ENCODE measurements around the gene ST6GAL1.
"Not testable (repeated sequence)": the region's sequence is repeated elsewhere in the genome, so short reads cannot be mapped to it uniquely, and the experiment has no call there.

Gene ST6GAL1

GRCh38 chr3:186963636-186964035, 33.3 kb downstream of the ST6GAL1 start:
- TF ChIP-seq CTCF (conservative IDR thresholded peaks at IDR 0.05), result no peak
- no peak overlapping the region for H3K27ac ChIP-seq

- no peak for TF ChIP-seq CTCF (conservative IDR thresholded peaks at IDR 0.05)
- no peak overlapping the region for H3K27ac ChIP-seq
These were observed 33.7 kb downstream of the ST6GAL1 start for GRCh38 chr3:186964071-186964470.

- H3K27ac ChIP-seq, result no peak overlapping the region
- TF ChIP-seq CTCF (conservative IDR thresholded peaks at IDR 0.05), result no peak
These were observed 34.3 kb downstream of the ST6GAL1 start for GRCh38 chr3:186964616-186965015.

GRCh38 chr3:186965141-186965879, 35.0 kb downstream of the ST6GAL1 start:
- H3K27ac ChIP-seq, result no peak overlapping the region
- TF ChIP-seq CTCF (conservative IDR thresholded peaks at IDR 0.05), result no peak

- TF ChIP-seq CTCF (conservative IDR thresholded peaks at IDR 0.05), result no peak
- no peak overlapping the region for H3K27ac ChIP-seq
These were observed 36.1 kb downstream of the ST6GAL1 start for GRCh38 chr3:186966406-186966805.

- H3K27ac ChIP-seq, result not testable (repeated sequence)
These were observed 36.9 kb downstream of the ST6GAL1 start for GRCh38 chr3:186967236-186967635.

GRCh38 chr3:186967686-186968085, 37.4 kb downstream of the ST6GAL1 start:
- H3K27ac ChIP-seq, result no peak overlapping the region
- no peak for TF ChIP-seq CTCF (conservative IDR thresholded peaks at IDR 0.05)

GRCh38 chr3:186969607-186970006, 39.3 kb downstream of the ST6GAL1 start:
- no peak for TF ChIP-seq CTCF (conservative IDR thresholded peaks at IDR 0.05)
- peak overlapping the region; percentile 68 for H3K27ac ChIP-seq

- peak overlapping the region; percentile 68 for H3K27ac ChIP-seq
These were observed 40.8 kb downstream of the ST6GAL1 start for GRCh38 chr3:186971106-186971505.
